ENCODE results near the gene KISS1. TPM values are rescaled to one million over a fixed set of nuclear protein-coding genes. Genes with fewer than 3 reads are reported as not detected.

Gene KISS1
- total and polyA plus RNA-seq, 12 donors = 0.34 to 0.50 TPM; not detected in 10

DNA sequence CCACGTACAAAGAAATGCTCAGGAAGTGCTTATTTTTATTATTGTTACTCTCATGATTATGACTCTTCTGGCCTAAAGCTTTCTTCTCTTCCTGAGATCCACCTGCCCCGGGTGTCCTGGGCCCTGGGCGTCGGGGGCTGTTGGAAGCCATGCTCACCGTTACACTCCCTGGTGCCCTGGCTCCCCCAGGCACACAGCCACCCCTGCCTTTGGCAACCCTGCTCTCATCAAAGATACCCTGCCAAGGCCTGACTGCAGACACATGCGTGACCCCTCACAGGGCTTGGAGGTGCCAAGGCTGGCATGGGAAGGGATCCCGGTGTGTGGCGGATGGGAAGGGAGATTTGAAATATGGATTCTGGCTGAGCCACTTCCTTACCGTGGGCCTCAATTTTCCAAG is 3.3 kb upstream of the KISS1 start:
- H3K4me3 ChIP-seq = no peak overlapping the region
- no peak overlapping the region for H3K27ac ChIP-seq
- TF ChIP-seq, protein P1, sequence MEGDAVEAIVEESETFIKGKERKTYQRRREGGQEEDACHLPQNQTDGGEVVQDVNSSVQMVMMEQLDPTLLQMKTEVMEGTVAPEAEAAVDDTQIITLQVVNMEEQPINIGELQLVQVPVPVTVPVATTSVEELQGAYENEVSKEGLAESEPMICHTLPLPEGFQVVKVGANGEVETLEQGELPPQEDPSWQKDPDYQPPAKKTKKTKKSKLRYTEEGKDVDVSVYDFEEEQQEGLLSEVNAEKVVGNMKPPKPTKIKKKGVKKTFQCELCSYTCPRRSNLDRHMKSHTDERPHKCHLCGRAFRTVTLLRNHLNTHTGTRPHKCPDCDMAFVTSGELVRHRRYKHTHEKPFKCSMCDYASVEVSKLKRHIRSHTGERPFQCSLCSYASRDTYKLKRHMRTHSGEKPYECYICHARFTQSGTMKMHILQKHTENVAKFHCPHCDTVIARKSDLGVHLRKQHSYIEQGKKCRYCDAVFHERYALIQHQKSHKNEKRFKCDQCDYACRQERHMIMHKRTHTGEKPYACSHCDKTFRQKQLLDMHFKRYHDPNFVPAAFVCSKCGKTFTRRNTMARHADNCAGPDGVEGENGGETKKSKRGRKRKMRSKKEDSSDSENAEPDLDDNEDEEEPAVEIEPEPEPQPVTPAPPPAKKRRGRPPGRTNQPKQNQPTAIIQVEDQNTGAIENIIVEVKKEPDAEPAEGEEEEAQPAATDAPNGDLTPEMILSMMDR (IDR thresholded peaks at IDR 0.05) = no peak
- no peak for TF ChIP-seq POLR2A (IDR thresholded peaks at IDR 0.05)
- no peaks in the 10 kb centered on the region for H3K36me3 ChIP-seq (replicated peaks in 1 of 2)
- no peaks in the 10 kb centered on the region for H3K9me3 ChIP-seq (replicated peaks in 1 of 3)
- no peaks in the 10 kb centered on the region for H3K4me1 ChIP-seq (replicated peaks in 1 of 2)
- no peaks in the 10 kb centered on the region for H3K27me3 ChIP-seq
- DNase-seq = no peak
- intact Hi-C loops (cut with DNase I) = no loop called here
- WGBS, 4 donors = 79 to 92% (median 83%) methylated on average over 9 of the region's 9 CpGs

DNA sequence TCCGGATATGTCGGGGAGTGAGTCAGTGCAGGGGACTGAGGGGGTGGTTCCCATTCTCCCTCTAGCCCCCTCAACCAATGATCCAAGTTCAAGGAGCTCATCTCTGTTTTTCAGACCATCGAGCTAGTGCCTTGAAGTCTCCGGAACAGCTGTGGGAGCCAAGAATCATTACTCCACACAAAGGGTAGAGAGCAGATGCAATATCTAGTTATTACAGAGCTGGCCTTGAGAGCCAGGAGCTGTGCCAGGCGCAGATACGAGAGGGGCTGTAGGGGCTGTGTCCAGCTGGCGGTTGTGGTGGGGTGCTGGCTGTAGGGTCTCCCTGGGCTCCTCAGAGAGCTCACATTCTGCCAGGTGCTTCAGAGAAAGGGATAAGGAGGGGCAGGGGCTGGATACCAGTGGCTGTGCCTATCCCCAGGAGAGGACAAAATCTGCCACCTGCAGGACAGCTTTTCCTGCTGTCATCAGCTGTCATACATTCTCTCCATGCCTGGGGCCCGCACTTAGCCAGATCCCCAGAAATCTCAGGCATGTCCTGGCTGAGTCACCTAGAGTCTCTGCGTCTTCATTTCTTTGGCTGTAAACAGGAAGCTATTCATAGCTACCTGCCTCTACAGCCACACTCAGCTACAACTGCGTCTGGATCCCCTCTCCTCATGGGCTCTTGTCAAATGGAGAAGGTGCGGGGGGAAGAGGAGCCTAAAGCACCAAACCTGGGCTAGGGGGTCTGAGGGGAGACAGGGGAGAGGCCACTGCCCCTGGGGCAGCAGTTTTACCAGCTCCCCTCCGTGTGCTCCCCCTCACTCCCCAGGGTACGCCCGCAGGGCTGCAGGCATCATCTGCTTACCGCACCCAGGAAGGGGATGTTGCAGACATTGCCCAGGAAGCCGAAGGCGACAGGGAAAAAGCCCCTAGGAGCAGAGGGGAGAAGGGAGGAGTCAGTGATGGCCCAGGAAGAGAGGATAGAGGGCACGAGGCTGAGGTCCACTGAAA is 2.4 kb upstream of the KISS1 start:
- Histone ChIP-seq H3K36me3 (replicated peaks in 1 of 2) (no peaks in the 10 kb centered on the region), H3K27ac (peak overlapping the region in 1 of 5 donors; percentile 36), H3K4me1 (replicated peaks in 1 of 2) (no peaks in the 10 kb centered on the region), H3K27me3 (no peaks in the 10 kb centered on the region), H3K9me3 (replicated peaks in 1 of 3) (no peaks in the 10 kb centered on the region), H3K4me3 (no peak overlapping the region)
- 48 to 61% (median 55%) methylated on average over 12 to 18 of the region's 18 CpGs for WGBS, 4 donors
- intact Hi-C loops (cut with DNase I) = no loop called here
- DNase-seq = peak in 6 of 7 donors; percentile 44 to 70 (median 60)
- TF ChIP-seq, protein P1 (IDR thresholded peaks at IDR 0.05) = peak in 1 of 6 experiments; percentile 4
- TF ChIP-seq POLR2A (IDR thresholded peaks at IDR 0.05) = no peak

DNA sequence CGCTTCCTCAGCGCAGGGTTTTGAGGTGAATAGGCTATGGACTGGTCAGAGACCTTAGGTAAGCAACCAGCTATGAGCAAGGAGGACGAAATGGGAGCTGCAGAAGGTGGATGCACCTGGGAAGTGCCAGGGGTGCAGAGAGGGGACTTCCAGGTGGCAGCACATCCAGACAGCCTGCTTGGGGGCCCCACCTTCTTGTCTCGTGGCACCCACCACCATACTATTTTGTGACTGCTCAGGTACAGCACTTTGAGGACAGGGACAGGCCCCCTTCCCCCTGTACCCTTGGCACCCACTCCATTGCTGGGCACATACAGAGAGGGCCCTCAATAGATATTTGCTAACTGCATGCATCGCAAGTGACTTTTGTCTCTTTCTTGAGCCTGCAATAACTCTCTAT is 777 bp upstream of the KISS1 start:
- no peaks in the 10 kb centered on the region for H3K9me3 ChIP-seq (replicated peaks in 1 of 3)
- TF ChIP-seq POLR2A (IDR thresholded peaks at IDR 0.05) = no peak
- TF ChIP-seq, protein P1 (IDR thresholded peaks at IDR 0.05) = no peak
- intact Hi-C loops (cut with DNase I) = no loop called here
- no peaks in the 10 kb centered on the region for H3K4me1 ChIP-seq (replicated peaks in 1 of 2)
- H3K4me3 ChIP-seq = no peak overlapping the region
- H3K27me3 ChIP-seq = no peaks in the 10 kb centered on the region
- no peak overlapping the region for H3K27ac ChIP-seq
- no peak for DNase-seq
- no peaks in the 10 kb centered on the region for H3K36me3 ChIP-seq (replicated peaks in 1 of 2)
- 81 to 91% (median 83%) methylated on average over 5 of the region's 5 CpGs for WGBS, 4 donors

DNA sequence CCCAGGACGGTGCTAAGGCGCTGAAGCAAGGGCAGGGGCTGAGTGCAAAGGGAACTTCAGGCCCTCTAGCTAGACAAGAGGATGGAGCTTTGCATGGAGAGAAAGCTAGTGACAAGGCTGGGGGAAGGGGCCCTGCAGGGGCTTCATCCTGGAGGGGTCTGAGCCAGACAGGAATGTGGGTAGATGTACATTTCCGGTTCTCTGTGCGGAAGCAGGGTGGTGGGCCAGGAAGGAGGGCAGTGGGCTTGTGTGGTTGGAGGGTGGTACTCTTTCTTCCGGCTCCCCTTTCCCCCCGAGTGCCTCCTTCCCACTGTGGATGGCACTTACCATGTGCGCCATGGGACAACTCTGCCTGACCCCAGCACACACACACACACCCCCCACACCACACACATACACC is 1.5 kb downstream of the KISS1 start:
- Histone ChIP-seq H3K36me3 (replicated peaks in 1 of 2) (no peaks in the 10 kb centered on the region), H3K4me3 (no peak overlapping the region), H3K27me3 (peaks cover 6% of the 10 kb centered on the region), H3K27ac (no peak overlapping the region), H3K4me1 (replicated peaks in 1 of 2) (no peaks in the 10 kb centered on the region), H3K9me3 (replicated peaks in 1 of 3) (no peaks in the 10 kb centered on the region)
- intact Hi-C loops (cut with DNase I) = no loop called here
- DNase-seq = no peak
- TF ChIP-seq, protein P1 (IDR thresholded peaks at IDR 0.05) = no peak
- no peak for TF ChIP-seq POLR2A (IDR thresholded peaks at IDR 0.05)
- WGBS, 4 donors = 64 to 75% (median 72%) methylated on average over 6 to 7 of the region's 7 CpGs

Measured in adrenal gland (tissue), 12 donors.